ENCODE data around the gene TGFB2.

TGFB2 gene

GRCh38 chr1:218431476-218431875, 86.3 kb downstream of the TGFB2 start:
- no peak for DNase-seq

- no peak for DNase-seq
These were observed 88.6 kb downstream of the TGFB2 start for GRCh38 chr1:218433744-218434143.

GRCh38 chr1:218435528-218435927, 90.4 kb downstream of the TGFB2 start:
- no peak for DNase-seq

- no peak for DNase-seq
These were observed 91.2 kb downstream of the TGFB2 start for GRCh38 chr1:218436346-218436745.

- DNase-seq, result no peak
These were observed 91.9 kb downstream of the TGFB2 start for GRCh38 chr1:218436997-218437396.

- DNase-seq, result no peak
These were observed 94.6 kb downstream of the TGFB2 start for GRCh38 chr1:218439541-218440295.

GRCh38 chr1:218443255-218443654, 98.1 kb downstream of the TGFB2 start:
- no peak for DNase-seq

- DNase-seq, result no peak
These were observed 99.0 kb downstream of the TGFB2 start for GRCh38 chr1:218444173-218444572.

- DNase-seq, result no peak
These were observed 99.5 kb downstream of the TGFB2 start for GRCh38 chr1:218444588-218444987.

- DNase-seq, result no peak
These were observed 102.0 kb downstream of the TGFB2 start for GRCh38 chr1:218447010-218447689.

GRCh38 chr1:218451415-218451814, 106.3 kb downstream of the TGFB2 start:
- DNase-seq, result no peak

- DNase-seq, result no peak
These were observed 109.7 kb downstream of the TGFB2 start for GRCh38 chr1:218454700-218455282.

GRCh38 chr1:218456444-218456843, 111.3 kb downstream of the TGFB2 start:
- no peak for DNase-seq

GRCh38 chr1:218459450-218459849, 114.3 kb downstream of the TGFB2 start:
- no peak for DNase-seq

- DNase-seq, result no peak
These were observed 115.0 kb downstream of the TGFB2 start for GRCh38 chr1:218459878-218460711.

- no peak for DNase-seq
These were observed 116.2 kb downstream of the TGFB2 start for GRCh38 chr1:218461351-218461750.

- no peak for DNase-seq
These were observed 117.0 kb downstream of the TGFB2 start for GRCh38 chr1:218462116-218462515.

- DNase-seq, result no peak
These were observed 117.5 kb downstream of the TGFB2 start for GRCh38 chr1:218462587-218462986.

GRCh38 chr1:218463194-218464156, 118.3 kb downstream of the TGFB2 start:
- no peak for DNase-seq

- DNase-seq, result no peak
These were observed 119.7 kb downstream of the TGFB2 start for GRCh38 chr1:218464871-218465270.

- DNase-seq, result no peak
These were observed 121.3 kb downstream of the TGFB2 start for GRCh38 chr1:218466341-218467010.

All from NCI-H2081 treated with DMSO at 0.1 percent for 48 hours (cell line).